PC-9 (cell line): ENCODE data around the gene HEY2. TPM values are rescaled to one million over a fixed set of nuclear protein-coding genes. Genes with fewer than 3 reads are reported as not detected.
A peak's percentile ranks its signal among the peaks of the same experiment; 100 is the strongest.

ENCODE experiments used
- BruUV-seq: library from RNA; stranded (reverse); fragments of 400-500 nt; replicated peaks from 2 replicates; lab custom pipeline; 2021; lab: Mats Ljungman, UMichigan
- CTCF ChIA-PET: fragments of 300-600 bp; sonication (Branson Sonifier 250); formaldehyde crosslinking; loops from one replicate; lab custom pipeline; 2022; ENCODE audit warnings: antibody characterized with exemption; lab: Charles Lee
- POLR2A ChIA-PET: fragments of 300-600 bp; sonication (Branson Sonifier 250); formaldehyde crosslinking; loops from one replicate; lab custom pipeline; 2022; ENCODE audit warnings: antibody characterized with exemption; ENCODE audit not compliant: unreplicated experiment; lab: Charles Lee
- DNase-seq, 2 experiments: peaks; one replicate each; pipeline versions ENCODE4 v3.0.0 to v3.0.0-alpha.2; 2015 to 2022; ENCODE audit warnings: mixed read lengths in 1 of 2
- H2AFZ ChIP-seq: fragments of 200-600 bp; sonication (generic); 2 replicates; pipeline ENCODE4 v1.8.1; 2017; ENCODE audit warnings: antibody characterized with exemption
- H3F3A ChIP-seq: fragments of 200-600 bp; sonication (generic); 2 replicates; pipeline ENCODE4 v1.8.1; 2017; ENCODE audit warnings: antibody characterized with exemption, mild to moderate bottlenecking, low read depth; ENCODE audit not compliant: insufficient read depth
- H3K27ac ChIP-seq: fragments of 200-600 bp; sonication (generic); 2 replicates; pipeline ENCODE4 v1.6.1; 2016; ENCODE audit warnings: mixed run types
- H3K27me3 ChIP-seq: fragments of 200-600 bp; sonication (generic); 2 replicates; pipeline ENCODE4 v1.6.1; 2016; ENCODE audit warnings: low read depth, mixed run types; ENCODE audit not compliant: insufficient read depth
- H3K36me3 ChIP-seq: fragments of 200-600 bp; sonication (generic); 2 replicates; pipeline ENCODE4 v1.6.1; 2016; ENCODE audit warnings: low read depth, mixed run types
- H3K4me1 ChIP-seq: fragments of 200-600 bp; sonication (generic); replicated peaks from 2 replicates; pipeline ENCODE4 v1.6.1; 2016; ENCODE audit warnings: mixed run types; ENCODE audit not compliant: insufficient read depth
- H3K4me2 ChIP-seq: fragments of 200-600 bp; sonication (generic); 2 replicates; pipeline ENCODE4 v1.6.1; 2017; ENCODE audit warnings: mixed run types
- H3K4me3 ChIP-seq: fragments of 200-600 bp; sonication (generic); 2 replicates; pipeline ENCODE4 v1.6.1; 2016; ENCODE audit warnings: mixed run types
- H3K79me2 ChIP-seq: fragments of 200-600 bp; sonication (generic); 2 replicates; pipeline ENCODE4 v1.6.1; 2017; ENCODE audit warnings: low read depth, mixed run types
- H3K9me2 ChIP-seq: fragments of 200-600 bp; sonication (generic); 2 replicates; pipeline ENCODE4 v1.8.1; 2017; ENCODE audit warnings: mild to moderate bottlenecking; ENCODE audit not compliant: insufficient read depth
- H3K9me3 ChIP-seq: fragments of 200-600 bp; sonication (generic); 2 replicates; pipeline ENCODE4 v1.8.1; 2016; ENCODE audit warnings: low read depth; ENCODE audit not compliant: insufficient read depth
- H4K20me1 ChIP-seq: fragments of 200-600 bp; sonication (generic); 2 replicates; pipeline ENCODE4 v1.8.1; 2017; ENCODE audit not compliant: insufficient read depth
- CTCF ChIP-seq: fragments of 200-600 bp; sonication (generic); conservative IDR thresholded peaks from 2 replicates; pipeline ENCODE4 v1.6.1; 2017; ENCODE audit warnings: mixed run types, antibody characterized with exemption, mild to moderate bottlenecking, moderate library complexity
- EZH2 ChIP-seq: fragments of 200-600 bp; sonication (generic); IDR thresholded peaks from 2 replicates; pipeline ENCODE4 v1.8.0; 2017; ENCODE audit warnings: antibody characterized with exemption, low read depth
- intact Hi-C: fragments of 100-400 bp; cut with micrococcal nuclease; formaldehyde crosslinking; loops from one replicate; pipeline ENCODE4 v1.10.0; 2022; ENCODE audit not compliant: unreplicated experiment
- total RNA-seq: library from RNA; stranded (reverse); gene quantifications from 2 replicates; pipeline ENCODE4 v1.2.3, GENCODE V29; 2021

HEY2 gene
- total RNA-seq, 1 experiment from 2014 or later, result not detected

GRCh38 chr6:125748406-125749172, 843 bp upstream of the HEY2 start:
- Histone ChIP-seq H3K27ac (no peak overlapping the region), H2AFZ (peak overlapping the region; percentile 97), H3K79me2 (no peaks in the 10 kb centered on the region), H3K4me1 (peaks cover 20% of the 10 kb centered on the region), H3K9me3 (no peaks in the 10 kb centered on the region), H3K4me2 (peak overlapping the region; percentile 98), H3F3A (peaks cover 11% of the 10 kb centered on the region; the same call in 1 of the 2 replicates), H3K4me3 (peak overlapping the region; percentile 92), H3K9me2 (no peaks in the 10 kb centered on the region), H3K27me3 (peaks cover 38% of the 10 kb centered on the region), H3K36me3 (no peaks in the 10 kb centered on the region), H4K20me1 (no peaks in the 10 kb centered on the region)
- BruUV-seq, result no TSS peak
- peak in 1 of 2 experiments; percentile 2 for DNase-seq
- TF ChIP-seq EZH2 (no peak; the same call in 1 of the 2 replicates), CTCF (no peak)
- POLR2A ChIA-PET, result no interaction called here
- CTCF ChIA-PET, result no interaction called here
- intact Hi-C loops, result loop anchor here (1.0 kb wide), 1 partner anchor 434 kb away; no protein-coding TSS in a partner anchor

- ChIA-PET CTCF (no interaction called here), POLR2A (no interaction called here)
- Histone ChIP-seq H3K27me3 (peaks cover 37% of the 10 kb centered on the region), H3K4me1 (peaks cover 20% of the 10 kb centered on the region), H3F3A (peaks cover 11% of the 10 kb centered on the region; the same call in 1 of the 2 replicates), H2AFZ (peak overlapping the region; percentile 99), H3K4me3 (peak overlapping the region; percentile 92), H3K27ac (no peak overlapping the region), H3K79me2 (no peaks in the 10 kb centered on the region), H3K4me2 (peak overlapping the region; percentile 98), H3K9me2 (no peaks in the 10 kb centered on the region), H3K9me3 (no peaks in the 10 kb centered on the region), H4K20me1 (no peaks in the 10 kb centered on the region), H3K36me3 (no peaks in the 10 kb centered on the region)
- TF ChIP-seq EZH2 (no peak), CTCF (no peak)
- intact Hi-C loops, result loop anchor here (5.0 kb wide), 1 partner anchor 878 kb away; no protein-coding TSS in a partner anchor
- DNase-seq, result no peak
- BruUV-seq, result no TSS peak
Measured at GRCh38 chr6:125749865-125750691, 646 bp downstream of the HEY2 start.

GRCh38 chr6:125750692-125751333, 1.4 kb downstream of the HEY2 start:
- DNase-seq, result no peak
- Histone ChIP-seq H4K20me1 (no peaks in the 10 kb centered on the region), H3K27ac (no peak overlapping the region), H3K4me1 (peaks cover 20% of the 10 kb centered on the region), H3K9me3 (no peaks in the 10 kb centered on the region), H3K27me3 (peaks cover 30% of the 10 kb centered on the region), H3K79me2 (no peaks in the 10 kb centered on the region), H3K9me2 (no peaks in the 10 kb centered on the region), H3K36me3 (no peaks in the 10 kb centered on the region), H2AFZ (no peak overlapping the region), H3K4me3 (no peak overlapping the region), H3K4me2 (no peak overlapping the region; the same call in 1 of the 2 replicates), H3F3A (peaks cover 11% of the 10 kb centered on the region; the same call in 1 of the 2 replicates)
- POLR2A ChIA-PET, result no interaction called here
- CTCF ChIA-PET, result no interaction called here
- no peak for TF ChIP-seq EZH2
- no peak for TF ChIP-seq CTCF
- intact Hi-C loops, result loop anchor here (5.0 kb wide), 1 partner anchor 879 kb away; no protein-coding TSS in a partner anchor
- no TSS peak for BruUV-seq
